Measurements from ENCODE around the gene WDFY2. TPM values are rescaled to one million over a fixed set of nuclear protein-coding genes. Genes with fewer than 3 reads are reported as not detected.

WDFY2 gene
- total RNA-seq, 1 experiment from 2014 or later = 26.4 TPM

GRCh38 chr13:51768378-51768921 lies 184.2 kb downstream of the WDFY2 start:
- Histone ChIP-seq H3K9ac (ENCODE audit: extremely low read depth, insufficient read length, low read length) (no peak overlapping the region), H3K27ac (ENCODE audit: insufficient read length, low read depth, low read length) (no peak overlapping the region)
- peaks cover 0 to 12% (median 8%) of the 10 kb centered on the region in 3 experiments; a peak in 4 of 7 replicates for H3K36me3 Mint-ChIP-seq (ENCODE audit: insufficient read depth in 1 of 3, low read depth in 3 of 3)

More at GRCh38 chr13:51768378-51768921, 184.2 kb downstream of the WDFY2 start:
- H3K9me3 Mint-ChIP-seq = no peaks in the 10 kb centered on the region
- Histone ChIP-seq H3K79me2 (ENCODE audit: insufficient read depth, low read length) (no peaks in the 10 kb centered on the region), H3K9me3 (ENCODE audit: control insufficient read depth, low read depth, low read length) (no peaks in the 10 kb centered on the region), H3K79me1 (ENCODE audit: insufficient read depth, low read depth, low read length, poor library complexity, severe bottlenecking) (no peaks in the 10 kb centered on the region), H3K23me2 (ENCODE audit: insufficient read length, low read depth, low read length, poor library complexity, severe bottlenecking) (no peaks in the 10 kb centered on the region), H4K8ac (replicated peaks; ENCODE audit: insufficient read length, low read depth, low read length) (no peak overlapping the region), H2BK12ac (ENCODE audit: insufficient read length, low read depth, low read length) (no peak overlapping the region), H3K14ac (ENCODE audit: insufficient read depth, low read length) (no peak overlapping the region), H2BK20ac (ENCODE audit: low read depth, low read length, poor library complexity, severe bottlenecking) (no peak overlapping the region), H3K4ac (ENCODE audit: low read depth, low read length) (no peak overlapping the region), H3K4me1 (ENCODE audit: insufficient read depth, low read length) (0 out of 2 replicates have a peak, but pooled peaks cover 3% of the 10 kb centered on the region), H3T11ph (ENCODE audit: low read length) (no peak overlapping the region), H2BK15ac (ENCODE audit: low read depth, low read length) (no peak overlapping the region), H2BK5ac (ENCODE audit: insufficient read length, low read length) (no peak overlapping the region), H3K23ac (ENCODE audit: insufficient read length, low read depth, low read length) (no peak overlapping the region), H4K91ac (ENCODE audit: insufficient read length, low read depth, low read length) (no peak overlapping the region), H3K18ac (ENCODE audit: insufficient read length, low read depth, low read length) (no peak overlapping the region), H4K5ac (ENCODE audit: insufficient read length, low read depth, low read length) (no peak overlapping the region), H4K20me1 (ENCODE audit: control insufficient read depth, insufficient read depth, insufficient read length) (no peaks in the 10 kb centered on the region), H3K4me2 (ENCODE audit: insufficient read depth, insufficient read length, low read length) (no peak overlapping the region), H2BK120ac (ENCODE audit: low read depth, low read length, poor library complexity, severe bottlenecking) (no peak overlapping the region), H3K56ac (ENCODE audit: insufficient read length, low read depth, low read length) (no peak overlapping the region), H3K27me3 (ENCODE audit: insufficient read depth, low read length) (no peaks in the 10 kb centered on the region), H2AK5ac (ENCODE audit: insufficient read length, low read length) (no peak overlapping the region), H2AFZ (ENCODE audit: low read length) (no peak overlapping the region)
- WGBS (ENCODE audit: extremely low coverage, insufficient read length, low lambda C conversion rate) = no CpG with 5 or more reads among the region's 15 CpGs
- peak; percentile 78 for TF ChIP-seq CTCF (conservative IDR thresholded peaks at IDR 0.05)
- H3K4me3 Mint-ChIP-seq = no peak overlapping the region; a peak in 1 of 5 replicates
- H3K27me3 Mint-ChIP-seq (ENCODE audit: low read depth) = no peaks in the 10 kb centered on the region; the same call in 1 of the 2 replicates
- H3K27ac Mint-ChIP-seq = peak overlapping the region; percentile 16 to 90 (median 84); a peak in 3 of 7 replicates
- peaks cover 27 to 30% of the 10 kb centered on the region in 2 experiments for H3K4me1 Mint-ChIP-seq
- peak; percentile 77 for DNase-seq
